Mucosa of descending colon (tissue), 3 donors: Measurements from ENCODE around the gene CRIP3. TPM values are rescaled to one million over a fixed set of nuclear protein-coding genes. Genes with fewer than 3 reads are reported as not detected.

Source experiments
- ATAC-seq: fragments of 200-7000 bp; cut with Tn5 transposase; one replicate; pipeline ENCODE4 v1.9.1; 2020; ENCODE audit warnings: mild to moderate bottlenecking, moderate library complexity
- DNase-seq, 3 donors: peaks; one replicate each; pipeline ENCODE4 v3.0.0-alpha.2; 2020
- H3K36me3 ChIP-seq: fragments of 200-600 bp; one replicate; pipeline ENCODE4 v1.8.0; 2021; ENCODE audit warnings: low read depth, mild to moderate bottlenecking
- H3K4me1 ChIP-seq: fragments of 200-600 bp; one replicate; pipeline ENCODE4 v1.8.0; 2021; ENCODE audit warnings: low read depth, mild to moderate bottlenecking
- H3K4me3 ChIP-seq: fragments of 200-600 bp; one replicate; pipeline ENCODE4 v1.8.0; 2021; ENCODE audit warnings: mild to moderate bottlenecking
- H3K9me3 ChIP-seq: fragments of 200-600 bp; one replicate; pipeline ENCODE4 v1.8.0; 2021; ENCODE audit warnings: mild to moderate bottlenecking
- intact Hi-C, 2 donors: fragments of 100-400 bp; cut with DNase I in 1 of 2; cut with micrococcal nuclease in 1 of 2; formaldehyde crosslinking; loops; one replicate each; pipeline versions ENCODE4 v1.11.0 to v1.11.1; 2022; cut with DNase I, micrococcal nuclease
- total RNA-seq, 3 donors: library from RNA; stranded (reverse); fragmentation: NEBNext Ultra II Directional in 2 of 3; extraction: Animal tissue kit (Norgen Biotek cat#: 25700) in 2 of 3; gene quantifications; one replicate each; pipeline versions ENCODE4 v1.2.1 to v1.2.4, GENCODE V29; 2021 to 2023
- TF ChIP-seq, protein P1 (sequence below): fragments of 200-600 bp; IDR thresholded peaks from one replicate; pipeline ENCODE4 v1.8.0; 2022; ENCODE audit warnings: antibody characterized with exemption, mild to moderate bottlenecking
- donor health status: DM: no; HTN: no; CAD: no; lungs with moderate emphysema.
- donor health status: DM: no; HTN: no; CAD: no.
- donor health status: DM: no; HTN: yes; CAD: no.

CRIP3 gene
- total RNA-seq, 3 donors from 2014 or later, result 0.77 to 1.8 (median 1.3) TPM

- H3K4me1 ChIP-seq, result peaks cover 40% of the 10 kb centered on the region
- H3K9me3 ChIP-seq, result no peaks in the 10 kb centered on the region
- intact Hi-C loops, result no loop called here
- H3K36me3 ChIP-seq, result no peaks in the 10 kb centered on the region
- TF ChIP-seq, protein P1, sequence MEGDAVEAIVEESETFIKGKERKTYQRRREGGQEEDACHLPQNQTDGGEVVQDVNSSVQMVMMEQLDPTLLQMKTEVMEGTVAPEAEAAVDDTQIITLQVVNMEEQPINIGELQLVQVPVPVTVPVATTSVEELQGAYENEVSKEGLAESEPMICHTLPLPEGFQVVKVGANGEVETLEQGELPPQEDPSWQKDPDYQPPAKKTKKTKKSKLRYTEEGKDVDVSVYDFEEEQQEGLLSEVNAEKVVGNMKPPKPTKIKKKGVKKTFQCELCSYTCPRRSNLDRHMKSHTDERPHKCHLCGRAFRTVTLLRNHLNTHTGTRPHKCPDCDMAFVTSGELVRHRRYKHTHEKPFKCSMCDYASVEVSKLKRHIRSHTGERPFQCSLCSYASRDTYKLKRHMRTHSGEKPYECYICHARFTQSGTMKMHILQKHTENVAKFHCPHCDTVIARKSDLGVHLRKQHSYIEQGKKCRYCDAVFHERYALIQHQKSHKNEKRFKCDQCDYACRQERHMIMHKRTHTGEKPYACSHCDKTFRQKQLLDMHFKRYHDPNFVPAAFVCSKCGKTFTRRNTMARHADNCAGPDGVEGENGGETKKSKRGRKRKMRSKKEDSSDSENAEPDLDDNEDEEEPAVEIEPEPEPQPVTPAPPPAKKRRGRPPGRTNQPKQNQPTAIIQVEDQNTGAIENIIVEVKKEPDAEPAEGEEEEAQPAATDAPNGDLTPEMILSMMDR, result no peak
- DNase-seq (peak; percentile 84 to 91 (median 88)), ATAC-seq (peak; percentile 63)
- H3K4me3 ChIP-seq, result no peak overlapping the region
Observed at GRCh38 chr6:43277643-43278523, 30.7 kb downstream of the CRIP3 start.

DNA sequence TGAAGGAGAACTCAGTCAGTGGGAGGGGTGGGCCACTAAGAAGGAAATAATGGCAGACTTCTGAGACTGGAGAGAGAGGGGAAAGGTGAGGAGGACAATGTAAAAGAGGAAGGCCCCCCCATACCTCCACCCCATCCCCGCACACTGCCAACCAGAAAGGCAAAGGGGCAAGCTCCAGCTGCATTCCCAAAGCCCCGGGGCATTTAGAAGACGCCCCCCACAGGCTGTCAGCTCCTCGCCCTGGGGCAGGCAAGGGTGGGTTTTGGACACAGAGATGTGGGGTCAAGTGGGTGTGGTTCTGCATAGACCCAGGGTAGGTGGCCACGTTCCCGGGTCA, 31.4 kb downstream of the CRIP3 start:
- H3K9me3 ChIP-seq, result no peaks in the 10 kb centered on the region
- peaks cover 40% of the 10 kb centered on the region for H3K4me1 ChIP-seq
- DNase-seq (peak in 1 of 3 donors; percentile 44), ATAC-seq (no peak)
- TF ChIP-seq, protein P1, result no peak
- intact Hi-C loops, result no loop called here
- H3K4me3 ChIP-seq, result no peak overlapping the region
- no peaks in the 10 kb centered on the region for H3K36me3 ChIP-seq

DNA sequence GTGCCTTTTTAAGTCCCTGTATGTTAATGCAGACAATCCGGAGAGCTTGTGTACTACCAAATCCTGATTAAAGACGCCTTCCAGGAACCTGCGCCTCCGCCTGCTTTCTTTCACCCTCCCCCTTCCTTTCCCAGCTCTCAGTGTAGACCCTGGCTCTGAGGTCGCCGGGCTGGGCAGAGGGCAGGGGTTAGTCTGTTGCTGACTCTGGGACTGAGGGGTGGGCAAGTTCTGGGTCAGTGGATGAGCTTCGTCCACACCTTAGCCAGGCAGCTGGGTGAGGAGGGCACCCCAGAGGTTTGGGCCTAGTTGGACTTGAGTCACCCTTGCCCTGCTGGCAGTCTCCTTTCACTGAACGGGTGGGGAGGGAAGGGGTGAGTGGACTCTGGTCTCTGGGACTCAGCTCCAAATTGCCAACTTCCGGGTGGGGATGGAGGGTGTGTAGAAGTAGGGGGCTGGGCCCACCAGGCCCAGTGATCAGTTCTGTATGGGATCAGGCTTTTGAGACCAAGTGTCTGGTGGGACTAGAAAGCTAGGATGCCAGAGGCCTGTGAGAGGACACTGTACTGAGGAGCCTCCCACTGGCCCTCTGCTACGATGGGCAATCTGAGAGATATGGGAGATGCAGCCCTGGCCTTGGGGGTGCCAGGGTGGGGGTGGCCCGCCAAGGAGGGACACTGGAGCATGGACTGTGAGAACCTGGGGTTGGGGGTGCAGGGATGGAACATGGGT, 31.9 kb downstream of the CRIP3 start:
- intact Hi-C loops, result no loop called here
- no peaks in the 10 kb centered on the region for H3K36me3 ChIP-seq
- no peak overlapping the region for H3K4me3 ChIP-seq
- peak; percentile 62 for ATAC-seq
- H3K9me3 ChIP-seq, result no peaks in the 10 kb centered on the region
- peak; percentile 64 to 79 (median 77) for DNase-seq
- peaks cover 40% of the 10 kb centered on the region for H3K4me1 ChIP-seq
- TF ChIP-seq, protein P1, result no peak

DNA sequence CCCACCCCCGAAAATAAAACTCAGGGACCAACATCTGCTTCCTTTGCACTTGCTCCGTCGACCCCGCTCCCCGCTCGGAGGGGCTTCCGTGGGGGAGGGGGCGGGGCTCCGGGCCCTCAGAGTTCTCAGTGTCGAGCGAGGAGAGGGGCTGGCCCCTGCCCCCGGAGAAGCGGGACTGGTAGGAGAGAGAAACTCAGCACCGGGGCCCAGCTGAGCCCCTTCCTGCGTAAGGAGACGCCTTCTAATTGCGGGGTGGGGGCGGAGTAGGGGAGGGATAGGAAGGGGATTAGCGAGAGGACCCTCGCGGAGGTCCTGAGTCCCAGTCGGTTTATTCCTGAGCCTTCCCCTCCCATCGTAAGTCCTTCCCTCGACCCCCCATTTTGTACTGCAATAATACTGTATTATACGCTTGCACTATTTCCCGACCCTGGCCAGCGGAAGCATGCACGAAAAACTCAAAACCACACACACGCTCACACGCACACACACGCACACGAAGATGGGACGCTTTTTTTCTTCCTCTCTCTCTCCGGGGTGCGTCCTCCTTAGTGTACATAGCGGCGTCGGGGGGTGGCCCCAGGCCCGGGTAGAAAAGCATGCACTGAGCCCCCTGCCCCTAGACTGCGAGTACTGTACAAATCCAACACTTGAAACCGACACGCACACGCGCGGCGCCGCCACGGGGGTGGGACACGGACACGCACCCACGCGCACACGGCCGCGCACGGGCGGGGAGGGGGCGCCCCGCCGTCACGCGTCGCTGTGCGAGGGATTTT, 32.6 kb downstream of the CRIP3 start:
- Histone ChIP-seq H3K4me1 (peaks cover 44% of the 10 kb centered on the region), H3K9me3 (no peaks in the 10 kb centered on the region), H3K36me3 (no peaks in the 10 kb centered on the region), H3K4me3 (no peak overlapping the region)
- ATAC-seq (no peak), DNase-seq (peak in 1 of 3 donors; percentile 53)
- TF ChIP-seq, protein P1, result no peak
- intact Hi-C loops, result no loop called here

DNA sequence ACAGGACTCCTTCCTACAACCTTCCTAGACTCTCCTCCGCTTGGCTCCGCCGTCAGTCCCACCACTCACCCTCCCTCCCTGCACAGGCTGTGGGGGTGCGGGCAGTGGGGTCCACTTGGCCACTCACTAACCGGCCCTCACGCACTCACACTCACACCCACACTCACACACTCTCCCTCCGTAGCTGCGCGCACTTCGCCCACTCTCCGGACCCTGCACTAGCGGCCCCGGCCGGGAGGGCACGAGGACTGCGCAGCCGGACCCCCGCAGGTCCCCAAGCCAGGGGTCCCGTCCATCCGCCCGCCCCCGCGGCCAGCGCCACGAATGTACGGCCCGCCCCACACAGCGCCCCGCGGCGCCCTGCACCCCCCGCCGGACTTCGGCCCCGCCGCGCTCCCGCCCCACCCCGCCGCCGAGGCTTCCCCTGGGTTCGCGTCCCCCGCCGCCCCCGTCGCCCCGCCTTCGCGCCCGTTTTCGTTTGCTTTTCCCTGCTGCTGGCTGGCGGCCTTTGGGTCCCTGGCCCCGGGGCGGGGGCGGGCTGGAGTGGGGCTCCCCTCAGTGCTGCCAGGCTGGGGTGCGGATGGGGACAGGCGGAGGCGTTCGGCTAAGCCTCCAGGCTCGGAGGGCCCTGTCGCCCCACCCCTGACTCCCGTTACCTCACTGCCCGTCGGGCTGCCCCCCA, 33.6 kb downstream of the CRIP3 start:
- TF ChIP-seq, protein P1, result no peak
- H3K9me3 ChIP-seq, result no peaks in the 10 kb centered on the region
- intact Hi-C loops, result no loop called here
- no peak overlapping the region for H3K4me3 ChIP-seq
- no peaks in the 10 kb centered on the region for H3K36me3 ChIP-seq
- peaks cover 48% of the 10 kb centered on the region for H3K4me1 ChIP-seq
- ATAC-seq (peak; percentile 53), DNase-seq (peak; percentile 81 to 90 (median 83))
